Calu3 (cell line): ENCODE data around the gene LDB1. TPM values are rescaled to one million over a fixed set of nuclear protein-coding genes. Genes with fewer than 3 reads are reported as not detected.

Source experiments
- BruUV-seq: library from RNA; stranded (reverse); fragments of 400-500 nt; replicated peaks from 2 replicates; lab custom pipeline; 2021; lab: Mats Ljungman, UMichigan
- CTCF ChIA-PET: fragments of 300-600 bp; sonication (Branson Sonifier 250); formaldehyde crosslinking; loops from one replicate; lab custom pipeline; 2022; ENCODE audit warnings: antibody characterized with exemption; lab: Charles Lee
- DNase-seq: peaks from one replicate; pipeline ENCODE4 v3.0.0; 2022
- H3K27ac Mint-ChIP-seq: one replicate; pipeline ENCODE4 v1.8.0; 2022; ENCODE audit warnings: mixed read lengths; ENCODE audit not compliant: unreplicated experiment
- H3K27me3 Mint-ChIP-seq: one replicate; pipeline ENCODE4 v1.8.0; 2022; ENCODE audit warnings: mixed read lengths; ENCODE audit not compliant: unreplicated experiment
- H3K36me3 Mint-ChIP-seq: one replicate; pipeline ENCODE4 v1.8.0; 2022; ENCODE audit warnings: mild to moderate bottlenecking, moderate library complexity, mixed read lengths; ENCODE audit not compliant: insufficient read depth, unreplicated experiment
- H3K4me1 Mint-ChIP-seq: one replicate; pipeline ENCODE4 v1.8.0; 2022; ENCODE audit warnings: mild to moderate bottlenecking, low read depth, mixed read lengths; ENCODE audit not compliant: unreplicated experiment
- H3K4me3 Mint-ChIP-seq: one replicate; pipeline ENCODE4 v1.8.0; 2022; ENCODE audit warnings: mild to moderate bottlenecking, low read depth, moderate library complexity, mixed read lengths; ENCODE audit not compliant: unreplicated experiment
- H3K9me3 Mint-ChIP-seq: one replicate; pipeline ENCODE4 v1.8.0; 2022; ENCODE audit warnings: low read depth, mixed read lengths; ENCODE audit not compliant: unreplicated experiment
- CTCF ChIP-seq: fragments of 200-600 bp; IDR thresholded peaks from one replicate; pipeline ENCODE4 v1.8.0; 2022; ENCODE audit warnings: antibody characterized with exemption; ENCODE audit not compliant: unreplicated experiment
- intact Hi-C: fragments of 100-400 bp; cut with micrococcal nuclease; formaldehyde crosslinking; loops from one replicate; pipeline ENCODE4 v1.10.0; 2022; ENCODE audit not compliant: unreplicated experiment
- total RNA-seq: library from RNA; stranded (reverse); gene quantifications from 2 replicates; pipeline ENCODE4 v1.2.3, GENCODE V29; 2022

The LDB1 gene
- total RNA-seq, 1 experiment from 2014 or later = 27.5 TPM

- Mint-ChIP-seq H3K27me3 (no peaks in the 10 kb centered on the region), H3K27ac (no peak overlapping the region), H3K4me3 (no peak overlapping the region), H3K4me1 (peaks cover 11% of the 10 kb centered on the region), H3K36me3 (peaks cover 8% of the 10 kb centered on the region), H3K9me3 (no peaks in the 10 kb centered on the region)
- no peak for TF ChIP-seq CTCF
- no TSS peak for BruUV-seq
- DNase-seq = no peak
- CTCF ChIA-PET = no interaction called here
- intact Hi-C loops = no loop called here
Measured at GRCh38 chr10:102109166-102110116, 10.7 kb downstream of the LDB1 start.

- no peak for TF ChIP-seq CTCF
- Mint-ChIP-seq H3K27ac (no peak overlapping the region), H3K27me3 (no peaks in the 10 kb centered on the region), H3K4me3 (no peak overlapping the region), H3K36me3 (no peaks in the 10 kb centered on the region), H3K9me3 (no peaks in the 10 kb centered on the region), H3K4me1 (no peaks in the 10 kb centered on the region)
- intact Hi-C loops = no loop called here
- no peak for DNase-seq
- CTCF ChIA-PET = no interaction called here
- BruUV-seq = no TSS peak
Measured at GRCh38 chr10:102106998-102107397, 13.2 kb downstream of the LDB1 start.

- no peaks in the 10 kb centered on the region for H3K4me1 Mint-ChIP-seq
- H3K27me3 Mint-ChIP-seq = no peaks in the 10 kb centered on the region
- TF ChIP-seq CTCF = no peak
- BruUV-seq = no TSS peak
- CTCF ChIA-PET = no interaction called here
- intact Hi-C loops = no loop called here
- no peaks in the 10 kb centered on the region for H3K36me3 Mint-ChIP-seq
- no peak overlapping the region for H3K27ac Mint-ChIP-seq
- H3K9me3 Mint-ChIP-seq = no peaks in the 10 kb centered on the region
- H3K4me3 Mint-ChIP-seq = no peak overlapping the region
- no peak for DNase-seq
Measured at GRCh38 chr10:102102421-102102820, 17.7 kb downstream of the LDB1 start.

DNA sequence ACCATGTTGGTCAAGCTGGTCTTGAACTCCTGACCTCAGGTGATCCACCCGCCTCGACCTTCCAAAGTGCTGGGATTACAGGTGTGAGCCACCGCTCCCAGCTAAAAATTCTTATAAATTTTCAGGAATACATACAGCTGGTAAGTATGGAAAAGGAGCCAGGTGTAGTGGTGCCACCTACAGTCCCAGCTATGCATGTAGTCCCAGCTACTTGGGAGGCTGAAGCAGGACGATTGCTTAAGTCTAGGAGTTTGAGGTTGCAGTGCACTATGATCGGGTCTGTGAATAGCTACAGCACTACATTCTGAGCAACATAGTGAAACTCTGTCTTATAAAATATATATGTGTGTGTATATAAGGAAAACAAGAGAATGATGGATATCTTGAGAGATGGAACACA lies 19.0 kb downstream of the LDB1 start:
- Mint-ChIP-seq H3K4me1 (no peaks in the 10 kb centered on the region), H3K36me3 (no peaks in the 10 kb centered on the region), H3K9me3 (no peaks in the 10 kb centered on the region), H3K27ac (no peak overlapping the region), H3K4me3 (no peak overlapping the region), H3K27me3 (no peaks in the 10 kb centered on the region)
- no peak for DNase-seq
- intact Hi-C loops = no loop called here
- CTCF ChIA-PET = interaction anchor here (0.9 kb wide), 1 partner anchor 68 kb away, joined by 3 read pairs; no protein-coding TSS in a partner anchor
- no TSS peak for BruUV-seq
- TF ChIP-seq CTCF = no peak
